Epithelial cell of esophagus (primary cell): Measurements from ENCODE around the gene AHCYL2.

Experiments
- DNase-seq: peaks from one replicate; pipeline ENCODE4 v3.0.0; 2010; ENCODE audit warnings: low read depth
- H3K4me3 ChIP-seq: 2 replicates; pipeline ENCODE4 v1.5.1; 2011; ENCODE audit warnings: mild to moderate bottlenecking, low read length, control low read depth
- TF ChIP-seq, protein P1 (sequence below): IDR thresholded peaks from 2 replicates; pipeline ENCODE4 v1.5.1; 2011; ENCODE audit warnings: low read depth, mild to moderate bottlenecking, low read length, control low read depth, inconsistent platforms; ENCODE audit not compliant: insufficient read depth; ENCODE audit errors: missing control alignments

AHCYL2 gene

GRCh38 chr7:129188892-129189660 lies 35.8 kb upstream of the AHCYL2 start:
- H3K4me3 ChIP-seq: peak overlapping the region; percentile 70
- no peak for DNase-seq
- TF ChIP-seq, protein P1, sequence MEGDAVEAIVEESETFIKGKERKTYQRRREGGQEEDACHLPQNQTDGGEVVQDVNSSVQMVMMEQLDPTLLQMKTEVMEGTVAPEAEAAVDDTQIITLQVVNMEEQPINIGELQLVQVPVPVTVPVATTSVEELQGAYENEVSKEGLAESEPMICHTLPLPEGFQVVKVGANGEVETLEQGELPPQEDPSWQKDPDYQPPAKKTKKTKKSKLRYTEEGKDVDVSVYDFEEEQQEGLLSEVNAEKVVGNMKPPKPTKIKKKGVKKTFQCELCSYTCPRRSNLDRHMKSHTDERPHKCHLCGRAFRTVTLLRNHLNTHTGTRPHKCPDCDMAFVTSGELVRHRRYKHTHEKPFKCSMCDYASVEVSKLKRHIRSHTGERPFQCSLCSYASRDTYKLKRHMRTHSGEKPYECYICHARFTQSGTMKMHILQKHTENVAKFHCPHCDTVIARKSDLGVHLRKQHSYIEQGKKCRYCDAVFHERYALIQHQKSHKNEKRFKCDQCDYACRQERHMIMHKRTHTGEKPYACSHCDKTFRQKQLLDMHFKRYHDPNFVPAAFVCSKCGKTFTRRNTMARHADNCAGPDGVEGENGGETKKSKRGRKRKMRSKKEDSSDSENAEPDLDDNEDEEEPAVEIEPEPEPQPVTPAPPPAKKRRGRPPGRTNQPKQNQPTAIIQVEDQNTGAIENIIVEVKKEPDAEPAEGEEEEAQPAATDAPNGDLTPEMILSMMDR: no peak

- DNase-seq: no peak
- H3K4me3 ChIP-seq: peak overlapping the region; percentile 70
- TF ChIP-seq, protein P1: no peak
Measured at GRCh38 chr7:129189661-129190310, 35.0 kb upstream of the AHCYL2 start.

DNA sequence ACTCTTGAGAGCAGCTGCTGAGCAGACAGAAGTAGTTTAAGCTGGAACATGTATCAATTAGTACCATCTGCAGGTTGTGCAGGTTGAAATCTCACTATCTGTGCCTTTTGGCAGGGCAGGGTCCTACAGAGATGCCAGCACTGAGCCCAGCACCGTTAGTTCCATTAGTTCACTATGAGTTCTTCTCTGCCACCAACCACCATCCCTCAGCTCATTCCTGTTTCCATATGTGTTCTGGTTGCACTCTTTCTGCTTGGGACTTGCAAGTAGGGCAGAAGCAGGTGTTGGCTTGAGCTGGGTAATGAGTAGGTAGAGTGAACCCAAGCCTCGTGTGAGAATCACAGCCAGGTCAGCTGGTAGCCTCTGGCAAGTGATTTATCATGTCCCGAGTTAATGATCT lies 33.6 kb upstream of the AHCYL2 start:
- no peak overlapping the region for H3K4me3 ChIP-seq
- TF ChIP-seq, protein P1: no peak
- DNase-seq: no peak

- TF ChIP-seq, protein P1: no peak
- no peak for DNase-seq
- no peak overlapping the region for H3K4me3 ChIP-seq
Measured at GRCh38 chr7:129193892-129194291, 30.9 kb upstream of the AHCYL2 start.

DNA sequence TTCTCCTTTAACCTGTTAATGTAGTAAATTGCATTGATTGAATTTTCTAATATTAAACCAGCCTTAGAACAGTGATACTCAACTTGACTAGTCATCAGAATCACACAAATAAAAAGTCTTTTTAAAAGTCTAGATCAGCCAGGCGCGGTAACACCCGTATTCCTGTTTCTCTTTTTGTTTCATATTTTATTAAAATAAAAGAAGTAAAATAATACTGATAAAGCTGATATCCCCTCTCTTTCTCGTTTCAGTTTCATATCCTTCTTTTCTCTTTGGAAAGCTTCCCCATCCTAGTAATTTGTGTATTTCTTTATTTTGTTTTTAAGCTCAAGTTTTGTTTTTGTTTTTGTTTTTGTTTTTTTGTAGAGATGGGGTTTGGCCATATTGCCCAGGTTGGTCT lies 27.1 kb upstream of the AHCYL2 start:
- H3K4me3 ChIP-seq: no peak overlapping the region
- no peak for DNase-seq
- TF ChIP-seq, protein P1: no peak

DNA sequence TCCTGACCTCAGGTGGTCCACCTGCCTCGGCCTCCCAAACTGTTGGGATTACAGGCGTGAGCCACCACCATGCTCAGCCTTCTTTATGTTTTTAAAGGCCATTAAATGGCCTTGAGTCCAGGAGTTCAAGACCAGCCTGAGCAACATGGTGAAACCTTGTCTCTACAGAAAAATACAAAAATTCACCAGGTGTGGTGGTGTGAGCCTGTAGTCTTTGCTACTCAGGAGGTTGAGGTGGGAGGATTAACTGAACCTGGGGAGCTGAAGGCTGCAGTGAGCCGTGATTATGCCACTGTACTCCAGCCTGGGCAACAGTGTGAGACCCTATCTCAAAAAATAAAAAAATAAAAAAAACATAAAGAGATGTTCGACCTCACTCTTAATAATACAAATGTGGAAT lies 25.4 kb upstream of the AHCYL2 start:
- DNase-seq: no peak
- TF ChIP-seq, protein P1: no peak
- H3K4me3 ChIP-seq: no peak overlapping the region
